HG02798 (cell line): ENCODE measurements around the gene WRAP73.

Source experiments
- ATAC-seq: cut with Tn5 transposase; IDR thresholded peaks from one replicate; pipeline ENCODE4 v1.9.1; 2021; ENCODE audit warnings: mild to moderate bottlenecking; ENCODE audit not compliant: unreplicated experiment, poor library complexity

Gene WRAP73

GRCh38 chr1:3681898-3682806, 32.2 kb upstream of the WRAP73 start:
- ATAC-seq, result no peak

DNA sequence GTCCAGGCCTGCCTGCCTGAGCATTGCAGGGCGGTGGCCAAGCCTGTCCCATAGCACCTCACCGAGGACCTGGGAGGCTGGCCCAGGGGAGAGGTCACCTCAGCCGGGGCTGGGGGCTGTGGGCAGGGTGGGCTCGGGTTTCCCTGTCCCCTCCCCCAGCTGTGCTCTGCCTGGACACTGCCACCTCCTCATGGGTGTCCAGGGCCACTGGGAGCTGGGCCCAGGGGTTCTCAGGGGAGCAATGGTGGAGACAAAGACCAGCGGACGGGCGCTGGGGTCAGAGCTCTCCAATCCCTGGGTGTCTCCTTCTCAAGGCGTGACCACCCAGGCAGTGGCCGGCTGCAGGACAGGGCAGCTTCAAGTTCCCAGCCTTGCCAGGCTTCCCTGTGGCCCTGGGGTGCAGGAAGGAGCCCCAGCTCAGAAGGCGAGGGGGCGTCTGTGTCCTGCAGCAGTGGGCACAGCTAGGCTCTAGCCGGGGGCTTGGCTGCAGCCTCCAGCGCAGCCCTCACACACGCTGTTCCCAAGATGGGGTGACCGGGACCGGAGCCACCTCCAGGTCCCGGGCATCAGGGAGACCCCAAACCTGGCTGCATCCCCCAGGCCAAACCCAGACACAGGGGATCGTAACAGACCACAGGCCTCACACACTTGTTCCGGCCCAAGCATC, 31.5 kb upstream of the WRAP73 start:
- ATAC-seq, result no peak

- no peak for ATAC-seq
These were observed 30.8 kb upstream of the WRAP73 start for GRCh38 chr1:3680488-3681230.

GRCh38 chr1:3679799-3680453, 30.0 kb upstream of the WRAP73 start:
- ATAC-seq, result no peak

- no peak for ATAC-seq
These were observed 29.2 kb upstream of the WRAP73 start for GRCh38 chr1:3679098-3679555.

DNA sequence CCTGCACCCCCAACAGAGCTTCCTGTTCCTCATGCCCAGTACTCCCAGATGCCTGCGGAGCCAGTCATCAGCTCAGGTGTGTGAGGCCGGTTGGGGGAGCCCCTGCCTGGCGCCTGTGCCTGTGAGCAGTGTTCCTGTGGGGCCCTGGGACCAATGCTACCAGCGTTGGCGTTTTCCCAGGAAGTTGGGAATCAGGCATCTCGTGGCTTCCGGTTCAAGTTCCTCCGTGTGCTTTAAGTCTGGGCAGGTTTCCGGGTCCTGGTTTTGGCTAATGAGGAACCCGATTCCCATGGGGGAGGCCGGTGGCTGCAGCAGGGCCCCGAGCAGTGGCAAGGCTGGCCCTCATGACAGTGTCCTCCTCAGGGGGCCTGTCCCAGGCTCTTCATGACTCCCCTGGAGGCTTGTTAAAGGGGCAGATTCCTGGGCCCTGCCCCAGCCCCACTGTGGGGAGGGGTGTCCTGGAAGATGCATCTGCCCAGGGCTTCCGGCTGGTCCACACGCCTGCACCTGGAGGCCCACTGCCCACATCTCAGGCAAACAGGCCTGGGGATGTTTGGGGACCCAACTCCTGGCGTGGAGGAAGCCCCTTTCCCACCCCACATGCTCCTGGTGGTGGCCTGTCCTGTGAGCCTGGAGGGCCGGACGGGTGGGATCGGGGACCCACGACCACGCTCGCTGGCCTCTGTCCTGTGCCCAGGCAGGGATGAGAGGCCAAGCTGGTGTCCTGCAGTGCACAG, 28.6 kb upstream of the WRAP73 start:
- no peak for ATAC-seq

- no peak for ATAC-seq
These were observed 27.6 kb upstream of the WRAP73 start for GRCh38 chr1:3677484-3677883.

- peak; percentile 60 for ATAC-seq
These were observed 26.9 kb upstream of the WRAP73 start for GRCh38 chr1:3676581-3677470.

GRCh38 chr1:3675436-3675835, 25.5 kb upstream of the WRAP73 start:
- no peak for ATAC-seq

GRCh38 chr1:3674100-3675094, 24.5 kb upstream of the WRAP73 start:
- no peak for ATAC-seq

DNA sequence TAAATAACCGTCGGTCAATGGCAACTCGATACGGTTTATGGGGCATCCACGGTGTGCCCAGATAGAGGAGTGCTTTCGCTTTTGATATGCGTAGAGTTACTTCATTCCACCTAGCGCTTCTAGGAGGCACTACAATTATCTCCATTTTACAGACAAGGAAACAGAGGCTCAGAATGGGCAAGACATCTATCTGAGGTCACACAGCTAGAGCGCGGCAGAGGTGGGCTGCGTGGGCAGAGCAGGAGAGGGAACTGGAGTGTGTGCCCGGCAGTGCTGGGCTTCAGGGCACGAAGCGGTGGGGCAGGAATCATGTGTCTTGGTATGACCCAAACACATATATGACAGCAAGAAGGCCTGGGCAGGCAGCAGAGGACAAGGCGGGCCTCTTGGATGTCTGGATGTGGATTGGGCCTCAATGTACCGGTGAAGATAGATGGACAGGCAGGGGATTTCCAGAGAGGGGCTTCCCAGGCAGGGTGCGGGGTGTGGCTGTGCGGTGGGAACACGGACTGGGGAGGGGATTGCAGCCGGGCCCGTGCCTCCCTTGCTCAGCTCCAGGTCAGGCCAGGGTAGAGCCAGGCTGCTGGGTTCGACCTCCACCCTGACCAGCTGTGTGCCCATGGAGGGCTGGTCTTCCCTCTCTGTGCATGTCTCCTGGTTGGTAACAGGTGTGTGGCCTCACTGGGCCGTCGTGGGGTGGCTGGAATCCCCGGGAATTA, 23.6 kb upstream of the WRAP73 start:
- no peak for ATAC-seq

DNA sequence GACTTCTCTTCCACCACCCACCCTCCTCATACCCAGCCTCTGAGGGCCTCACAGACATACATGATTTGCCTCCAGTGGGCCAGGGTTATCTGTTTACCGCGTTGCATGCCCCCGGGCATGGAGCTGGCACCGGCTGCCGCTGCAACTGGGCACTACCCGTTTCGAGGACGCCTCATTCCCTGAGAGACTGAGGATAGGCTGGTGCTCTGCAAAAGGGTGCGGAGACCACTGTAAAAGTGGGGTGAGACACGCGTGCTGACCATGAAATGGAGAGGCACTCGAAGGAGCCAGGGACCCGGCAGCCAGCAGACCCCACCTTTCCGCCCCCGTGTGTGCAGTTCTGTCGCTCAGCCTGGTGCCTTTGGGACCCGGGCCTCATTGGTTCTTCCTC, 23.1 kb upstream of the WRAP73 start:
- ATAC-seq, result no peak

DNA sequence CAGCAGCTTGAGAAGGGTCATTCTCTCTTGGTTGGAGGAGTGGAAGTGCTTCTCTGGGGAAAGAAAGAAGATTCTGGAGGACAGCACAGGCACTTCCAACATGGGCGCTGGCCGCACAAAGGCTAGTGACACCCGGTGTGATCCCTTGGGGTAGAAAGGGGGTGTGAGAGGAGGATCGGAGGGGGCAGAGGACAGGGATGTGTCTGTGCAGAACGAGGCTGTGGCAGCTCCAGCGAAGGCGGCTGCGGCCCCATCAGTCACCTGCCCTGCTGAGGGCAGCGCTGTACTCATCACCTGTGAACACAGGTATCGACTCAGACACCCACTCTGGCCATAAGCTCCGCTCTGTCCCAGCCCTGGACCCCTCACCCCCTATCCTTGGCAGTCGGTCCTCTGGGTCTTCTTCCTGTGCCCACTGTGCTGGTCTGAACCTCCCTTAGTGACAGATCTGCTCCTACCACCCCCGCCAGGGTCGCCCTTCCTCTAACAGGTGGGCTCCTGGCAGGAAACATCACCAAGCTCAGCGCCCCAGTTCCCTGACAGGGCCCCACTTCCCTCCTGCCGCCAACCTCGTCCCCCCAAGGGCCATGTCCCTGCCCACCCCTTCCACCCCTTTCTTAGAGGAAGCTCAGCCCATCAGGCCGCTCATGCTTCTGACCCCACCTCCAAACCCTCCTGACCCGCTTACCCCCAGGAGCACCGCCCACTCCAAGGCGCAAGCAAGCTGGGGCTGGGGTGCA, 22.5 kb upstream of the WRAP73 start:
- ATAC-seq, result no peak

DNA sequence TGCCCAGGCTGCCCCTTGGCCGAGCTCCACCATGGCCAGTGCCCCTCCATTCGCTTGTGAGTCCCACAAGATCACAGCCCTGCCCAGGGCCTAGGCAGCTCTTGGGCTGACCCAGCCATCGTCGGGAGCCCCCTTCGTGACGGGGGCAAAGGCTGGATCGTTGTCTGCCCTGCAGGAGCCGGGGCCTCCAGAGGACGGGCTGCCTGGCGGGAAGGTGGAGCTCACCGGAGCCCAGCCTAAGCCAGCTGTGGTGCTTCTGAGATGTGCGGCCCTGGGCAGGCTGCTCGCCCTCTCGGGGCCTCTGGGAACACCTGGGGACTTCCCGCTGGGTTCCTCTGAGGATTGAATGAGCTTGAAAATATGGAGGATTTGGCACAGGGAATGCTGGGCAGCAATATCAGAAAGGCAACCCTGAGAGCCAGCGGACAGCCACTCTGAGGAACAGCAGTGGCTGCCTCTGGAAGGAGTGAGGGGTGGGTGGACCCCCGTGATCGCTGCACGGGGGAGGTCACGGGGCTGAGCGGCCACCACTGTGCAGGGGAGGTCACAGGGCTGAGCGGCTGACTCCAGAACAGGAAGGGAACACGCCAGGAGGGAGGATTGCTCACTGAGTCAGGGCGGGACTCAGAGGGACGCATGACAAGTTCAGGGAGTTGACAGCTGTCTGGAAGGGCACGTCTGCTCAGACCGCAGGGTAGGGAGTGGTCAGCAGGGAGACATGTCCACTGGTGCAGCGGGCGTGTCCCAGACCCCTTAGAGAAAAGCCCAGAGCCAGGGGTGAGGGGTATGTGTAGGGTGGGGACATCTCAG, 21.7 kb upstream of the WRAP73 start:
- ATAC-seq, result no peak

- ATAC-seq, result no peak
These were observed 20.9 kb upstream of the WRAP73 start for GRCh38 chr1:3670823-3671265.
